Measurements from ENCODE around the gene RAET1E. TPM values are rescaled to one million over a fixed set of nuclear protein-coding genes. Genes with fewer than 3 reads are reported as not detected.
A peak's percentile ranks its signal among the peaks of the same experiment; 100 is the strongest.

RAET1E gene
- total RNA-seq, 1 experiment from 2014 or later = not detected

- H3K23ac ChIP-seq (ENCODE audit: insufficient read length, low read depth, low read length) = no peak overlapping the region
- no peak overlapping the region for H2BK20ac ChIP-seq (ENCODE audit: low read depth, low read length, poor library complexity, severe bottlenecking)
- H3K27ac ChIP-seq (ENCODE audit: insufficient read length, low read depth, low read length) = no peak overlapping the region
- H4K8ac ChIP-seq (replicated peaks; ENCODE audit: insufficient read length, low read depth, low read length) = no peak overlapping the region
- no peak overlapping the region for H3K18ac ChIP-seq (ENCODE audit: insufficient read length, low read depth, low read length)
- Mint-ChIP-seq H3K9me3 (peaks cover 0 to 9% of the 10 kb centered on the region in 2 experiments; a peak in 2 of 5 replicates), H3K36me3 (ENCODE audit: insufficient read depth in 1 of 3, low read depth in 3 of 3) (peaks cover 0 to 4% (median 3%) of the 10 kb centered on the region in 3 experiments; a peak in 3 of 7 replicates), H3K4me3 (peak overlapping the region; percentile 59 to 76), H3K27ac (no peak overlapping the region; a peak in 1 of 7 replicates), H3K27me3 (ENCODE audit: low read depth) (peaks cover 99% of the 10 kb centered on the region), H3K4me1 (peaks cover 12 to 14% of the 10 kb centered on the region in 2 experiments)
- H3K23me2 ChIP-seq (ENCODE audit: insufficient read length, low read depth, low read length, poor library complexity, severe bottlenecking) = peaks cover 20% of the 10 kb centered on the region
- H3T11ph ChIP-seq (ENCODE audit: low read length) = no peak overlapping the region
- H3K4ac ChIP-seq (ENCODE audit: low read depth, low read length) = no peak overlapping the region
- H2BK15ac ChIP-seq (ENCODE audit: low read depth, low read length) = no peak overlapping the region
- no peak overlapping the region for H2BK120ac ChIP-seq (ENCODE audit: low read depth, low read length, poor library complexity, severe bottlenecking)
- H3K79me1 ChIP-seq (ENCODE audit: insufficient read depth, low read depth, low read length, poor library complexity, severe bottlenecking) = no peaks in the 10 kb centered on the region
- no peak for TF ChIP-seq CTCF (conservative IDR thresholded peaks at IDR 0.05)
- H2AFZ ChIP-seq (ENCODE audit: low read length) = no peak overlapping the region
- no peak overlapping the region for H4K91ac ChIP-seq (ENCODE audit: insufficient read length, low read depth, low read length)
- no peak overlapping the region for H3K9ac ChIP-seq (ENCODE audit: extremely low read depth, insufficient read length, low read length)
- H3K4me1 ChIP-seq (ENCODE audit: insufficient read depth, low read length) = no peaks in the 10 kb centered on the region
- H3K9me3 ChIP-seq (ENCODE audit: control insufficient read depth, low read depth, low read length) = no peaks in the 10 kb centered on the region
- no peak overlapping the region for H2AK5ac ChIP-seq (ENCODE audit: insufficient read length, low read length)
- H3K56ac ChIP-seq (ENCODE audit: insufficient read length, low read depth, low read length) = no peak overlapping the region
- H2BK5ac ChIP-seq (ENCODE audit: insufficient read length, low read length) = no peak overlapping the region
- no peaks in the 10 kb centered on the region for H3K79me2 ChIP-seq (ENCODE audit: insufficient read depth, low read length)
- H3K4me2 ChIP-seq (ENCODE audit: insufficient read depth, insufficient read length, low read length) = peak overlapping the region; percentile 46
- no peak overlapping the region for H4K5ac ChIP-seq (ENCODE audit: insufficient read length, low read depth, low read length)
- H3K27me3 ChIP-seq (ENCODE audit: insufficient read depth, low read length) = peaks cover 82% of the 10 kb centered on the region
- H4K20me1 ChIP-seq (ENCODE audit: control insufficient read depth, insufficient read depth, insufficient read length) = no peaks in the 10 kb centered on the region
- H3K14ac ChIP-seq (ENCODE audit: insufficient read depth, low read length) = peak overlapping the region; percentile 50; the same call in 1 of the 2 replicates
- no peak for DNase-seq
- WGBS (ENCODE audit: extremely low coverage, insufficient read length, low lambda C conversion rate) = no CpG with 5 or more reads among the region's 58 CpGs
- no peak overlapping the region for H2BK12ac ChIP-seq (ENCODE audit: insufficient read length, low read depth, low read length)
Observed at GRCh38 chr6:149938571-149939355, 40.9 kb upstream of the RAET1E start.
